ENCODE results near the gene IGIP.
"Not testable (repeated sequence)": the region's sequence is repeated elsewhere in the genome, so short reads cannot be mapped to it uniquely, and the experiment has no call there.

The IGIP gene

GRCh38 chr5:140152022-140152999, 26.6 kb downstream of the IGIP start:
- DNase-seq (ENCODE audit: low read depth), result no peak
- TF ChIP-seq CTCF (IDR thresholded peaks at IDR 0.05; ENCODE audit: control insufficient read depth, extremely low read depth, insufficient read depth), result no peak
- no peak overlapping the region for H3K4me3 ChIP-seq (ENCODE audit: low read depth, low read length)

DNA sequence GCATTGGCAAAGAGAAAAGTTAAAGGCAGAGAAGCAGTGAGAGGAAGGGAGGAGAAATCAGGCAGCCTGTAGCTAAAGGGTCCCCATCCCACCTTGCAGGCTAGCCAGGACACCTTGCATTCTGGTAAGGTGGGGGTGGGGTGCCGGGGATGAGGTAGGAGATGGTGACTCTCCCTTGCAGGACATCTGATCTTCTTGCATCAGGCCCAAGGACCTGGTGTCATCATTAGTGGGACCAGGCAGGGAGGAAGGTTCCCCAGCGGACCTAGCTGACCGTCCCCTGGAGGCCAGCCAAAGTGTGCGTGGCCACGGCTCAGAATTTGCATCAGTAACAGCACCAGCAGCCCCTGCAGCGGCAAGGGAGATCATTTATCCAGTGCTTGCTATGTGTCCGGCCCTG, 27.5 kb downstream of the IGIP start:
- DNase-seq (ENCODE audit: low read depth), result no peak
- no peak for TF ChIP-seq CTCF (IDR thresholded peaks at IDR 0.05; ENCODE audit: control insufficient read depth, extremely low read depth, insufficient read depth)
- no peak overlapping the region for H3K4me3 ChIP-seq (ENCODE audit: low read depth, low read length)

DNA sequence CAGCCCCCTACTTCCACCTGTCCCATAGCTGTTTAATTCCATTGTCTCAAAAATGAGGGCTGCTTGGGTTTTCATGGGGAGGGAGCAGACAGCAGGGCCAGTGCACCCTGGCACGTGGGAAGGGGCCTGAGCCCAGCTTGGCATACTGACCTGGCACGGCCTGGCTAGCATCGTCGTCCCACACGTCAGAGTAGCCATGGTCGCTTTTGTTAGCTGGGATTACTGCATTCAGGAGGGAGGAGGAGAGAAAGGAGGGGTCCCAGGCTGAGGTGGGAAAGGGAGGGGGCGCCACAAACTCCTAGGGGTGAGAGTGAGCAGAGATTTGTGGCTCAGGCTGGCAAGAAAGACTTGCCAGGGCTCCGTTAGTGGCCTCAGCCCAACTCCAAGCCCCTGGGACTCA, 28.2 kb downstream of the IGIP start:
- no peak overlapping the region for H3K4me3 ChIP-seq (ENCODE audit: low read depth, low read length)
- no peak for DNase-seq (ENCODE audit: low read depth)
- no peak for TF ChIP-seq CTCF (IDR thresholded peaks at IDR 0.05; ENCODE audit: control insufficient read depth, extremely low read depth, insufficient read depth)

- DNase-seq (ENCODE audit: low read depth); H3K4me3 ChIP-seq (ENCODE audit: low read depth, low read length): not testable (repeated sequence)
Measured at GRCh38 chr5:140154710-140155381, 29.1 kb downstream of the IGIP start.

GRCh38 chr5:140157032-140157781, 31.5 kb downstream of the IGIP start:
- H3K4me3 ChIP-seq (ENCODE audit: low read depth, low read length), result peak overlapping the region; percentile 11
- no peak for DNase-seq (ENCODE audit: low read depth)
- TF ChIP-seq CTCF (IDR thresholded peaks at IDR 0.05; ENCODE audit: control insufficient read depth, extremely low read depth, insufficient read depth), result peak; percentile 85

DNA sequence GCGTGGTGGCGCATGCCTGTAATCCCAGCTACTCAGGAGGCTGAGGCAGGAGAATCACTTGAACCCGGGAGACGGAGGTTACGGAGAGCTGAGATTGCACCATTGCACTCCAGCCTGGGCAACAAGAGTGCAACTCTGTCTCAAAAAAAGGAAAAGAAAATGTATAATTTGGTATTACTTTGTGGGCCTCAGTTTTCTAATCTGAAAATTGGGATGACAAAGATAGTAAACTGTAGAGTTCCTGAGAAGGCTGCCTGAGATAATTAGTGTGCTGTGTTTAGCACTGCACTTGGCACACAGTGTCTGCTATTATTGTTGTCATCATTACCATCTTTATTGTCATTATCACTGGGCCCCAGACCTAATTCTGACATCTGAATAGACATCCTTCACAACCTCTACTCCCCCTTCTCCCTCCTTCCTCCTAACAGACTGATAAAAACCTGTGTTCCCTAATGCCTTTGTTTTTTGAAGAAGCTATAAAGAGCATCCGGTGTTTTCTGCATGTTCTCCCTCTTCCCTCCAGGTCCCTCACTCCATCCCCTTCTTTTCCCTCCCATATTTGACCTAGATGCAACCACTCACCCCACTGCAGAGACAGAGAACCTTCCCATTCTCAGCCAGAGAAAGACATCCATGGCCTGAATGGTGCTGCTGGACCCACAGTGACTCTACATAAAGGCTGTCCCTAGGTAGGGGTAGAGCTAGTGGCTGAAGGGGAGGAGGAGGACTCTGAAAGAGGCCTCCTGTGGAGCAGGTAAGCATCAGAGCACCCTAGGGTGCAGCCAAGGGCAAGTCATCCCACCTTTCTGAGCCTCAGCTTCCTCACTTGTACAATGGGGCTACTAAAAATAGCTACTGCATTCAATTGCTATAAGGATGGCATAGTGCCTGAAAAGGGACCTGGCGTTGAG, 33.5 kb downstream of the IGIP start:
- no peak for TF ChIP-seq CTCF (IDR thresholded peaks at IDR 0.05; ENCODE audit: control insufficient read depth, extremely low read depth, insufficient read depth)
- no peak overlapping the region for H3K4me3 ChIP-seq (ENCODE audit: low read depth, low read length)
- no peak for DNase-seq (ENCODE audit: low read depth)
